Endothelial cell of umbilical vein (primary cell): Measurements from ENCODE around the gene HYAL1.

Experiments
- CTCF ChIP-seq, 2 donors: IDR thresholded peaks; 1 replicate in 1 of 2; 2 replicates in 1 of 2; pipeline ENCODE4 v1.5.1; 2011; ENCODE audit warnings: low read length in 2 of 2, mild to moderate bottlenecking in 2 of 2, moderate library complexity in 2 of 2, control low read depth in 1 of 2, inconsistent platforms in 1 of 2, low read depth in 1 of 2; ENCODE audit not compliant: insufficient read depth in 1 of 2; ENCODE audit errors: extremely low read depth in 1 of 2
- EZH2 ChIP-seq: IDR thresholded peaks from 2 replicates; pipeline ENCODE4 v1.6.1; 2012; ENCODE audit warnings: borderline replicate concordance, low read depth, mild to moderate bottlenecking, moderate library complexity, low read length, inconsistent platforms; ENCODE audit not compliant: severe bottlenecking
- MAX ChIP-seq: IDR thresholded peaks from 2 replicates; pipeline ENCODE4 v1.6.1; 2011; ENCODE audit not compliant: insufficient read depth, insufficient read length
- MYC ChIP-seq: IDR thresholded peaks from one replicate; pipeline ENCODE4 v1.6.1; 2011; ENCODE audit warnings: mild to moderate bottlenecking, low read depth, low read length
- POLR2A ChIP-seq: IDR thresholded peaks from 2 replicates; pipeline ENCODE4 v1.6.1; 2012; ENCODE audit warnings: low read depth, mild to moderate bottlenecking, control low read depth, low read length
- POLR2AphosphoS5 ChIP-seq: IDR thresholded peaks from 2 replicates; pipeline ENCODE4 v1.6.1; 2012; ENCODE audit warnings: low read depth, mild to moderate bottlenecking, control low read depth, low read length, moderate library complexity; ENCODE audit not compliant: insufficient read depth

- TF ChIP-seq CTCF (IDR thresholded peaks at IDR 0.05; ENCODE audit: extremely low read depth in 1 of 2, insufficient read depth in 1 of 2, low read depth in 1 of 2, low read length in 2 of 2), result no peak
- TF ChIP-seq POLR2A, result no peak
- no peak for TF ChIP-seq MYC
- no peak for TF ChIP-seq MAX
- no peak for TF ChIP-seq POLR2AphosphoS5
- no peak for TF ChIP-seq EZH2
Observed at GRCh38 chr3:50341996-50342650, 38.7 kb upstream of the HYAL1 start.
